Measurements from ENCODE around the gene PTGS1.

- TF ChIP-seq TAF1 (IDR thresholded peaks at IDR 0.05; ENCODE audit: borderline replicate concordance, insufficient read depth, low read length) (no peak), SIN3A (IDR thresholded peaks at IDR 0.05; ENCODE audit: borderline replicate concordance, insufficient read depth, low read length) (no peak), POLR2AphosphoS5 (IDR thresholded peaks at IDR 0.05; ENCODE audit: low read depth, low read length) (no peak)
- TF ChIP-seq, protein P1, sequence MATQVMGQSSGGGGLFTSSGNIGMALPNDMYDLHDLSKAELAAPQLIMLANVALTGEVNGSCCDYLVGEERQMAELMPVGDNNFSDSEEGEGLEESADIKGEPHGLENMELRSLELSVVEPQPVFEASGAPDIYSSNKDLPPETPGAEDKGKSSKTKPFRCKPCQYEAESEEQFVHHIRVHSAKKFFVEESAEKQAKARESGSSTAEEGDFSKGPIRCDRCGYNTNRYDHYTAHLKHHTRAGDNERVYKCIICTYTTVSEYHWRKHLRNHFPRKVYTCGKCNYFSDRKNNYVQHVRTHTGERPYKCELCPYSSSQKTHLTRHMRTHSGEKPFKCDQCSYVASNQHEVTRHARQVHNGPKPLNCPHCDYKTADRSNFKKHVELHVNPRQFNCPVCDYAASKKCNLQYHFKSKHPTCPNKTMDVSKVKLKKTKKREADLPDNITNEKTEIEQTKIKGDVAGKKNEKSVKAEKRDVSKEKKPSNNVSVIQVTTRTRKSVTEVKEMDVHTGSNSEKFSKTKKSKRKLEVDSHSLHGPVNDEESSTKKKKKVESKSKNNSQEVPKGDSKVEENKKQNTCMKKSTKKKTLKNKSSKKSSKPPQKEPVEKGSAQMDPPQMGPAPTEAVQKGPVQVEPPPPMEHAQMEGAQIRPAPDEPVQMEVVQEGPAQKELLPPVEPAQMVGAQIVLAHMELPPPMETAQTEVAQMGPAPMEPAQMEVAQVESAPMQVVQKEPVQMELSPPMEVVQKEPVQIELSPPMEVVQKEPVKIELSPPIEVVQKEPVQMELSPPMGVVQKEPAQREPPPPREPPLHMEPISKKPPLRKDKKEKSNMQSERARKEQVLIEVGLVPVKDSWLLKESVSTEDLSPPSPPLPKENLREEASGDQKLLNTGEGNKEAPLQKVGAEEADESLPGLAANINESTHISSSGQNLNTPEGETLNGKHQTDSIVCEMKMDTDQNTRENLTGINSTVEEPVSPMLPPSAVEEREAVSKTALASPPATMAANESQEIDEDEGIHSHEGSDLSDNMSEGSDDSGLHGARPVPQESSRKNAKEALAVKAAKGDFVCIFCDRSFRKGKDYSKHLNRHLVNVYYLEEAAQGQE (IDR thresholded peaks at IDR 0.05; ENCODE audit: insufficient read depth in 1 of 2, low read depth in 2 of 2, low read length in 2 of 2): no peak
Measured at GRCh38 chr9:122349201-122349600, 21.6 kb upstream of the PTGS1 start.
